KG1 (cell line): Measurements from ENCODE around the gene TTC33.

Experiments used
- DNase-seq: peaks from one replicate; lab custom pipeline; 2025; lab: John Stamatoyannopoulos, UW

The TTC33 gene

DNA sequence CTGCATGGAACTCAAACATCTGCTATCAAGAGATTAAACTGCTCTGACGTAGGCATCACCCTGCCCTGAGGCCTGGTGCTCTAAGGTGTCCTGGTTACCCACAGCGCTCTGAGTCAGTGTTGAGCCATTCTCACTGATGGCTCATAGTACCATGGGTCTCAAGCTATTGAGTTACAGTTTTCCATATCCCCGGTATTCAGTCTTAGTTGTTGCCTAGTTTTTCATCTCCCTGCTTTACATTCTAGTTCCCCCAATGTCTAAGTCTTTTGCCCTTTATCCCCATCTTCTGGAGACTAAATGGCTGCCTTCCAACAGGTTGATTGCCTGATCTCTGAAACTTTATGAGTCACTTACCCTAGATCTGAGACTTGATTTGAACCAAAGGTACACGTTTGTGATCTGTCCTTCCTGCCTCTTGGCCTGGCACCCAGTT lies 237.3 kb downstream of the TTC33 start:
- DNase-seq = no peak

- DNase-seq = no peak
Observed at GRCh38 chr5:40515476-40515875, 240.3 kb downstream of the TTC33 start.

GRCh38 chr5:40514976-40515375 lies 240.8 kb downstream of the TTC33 start:
- DNase-seq = peak; percentile 26

DNA sequence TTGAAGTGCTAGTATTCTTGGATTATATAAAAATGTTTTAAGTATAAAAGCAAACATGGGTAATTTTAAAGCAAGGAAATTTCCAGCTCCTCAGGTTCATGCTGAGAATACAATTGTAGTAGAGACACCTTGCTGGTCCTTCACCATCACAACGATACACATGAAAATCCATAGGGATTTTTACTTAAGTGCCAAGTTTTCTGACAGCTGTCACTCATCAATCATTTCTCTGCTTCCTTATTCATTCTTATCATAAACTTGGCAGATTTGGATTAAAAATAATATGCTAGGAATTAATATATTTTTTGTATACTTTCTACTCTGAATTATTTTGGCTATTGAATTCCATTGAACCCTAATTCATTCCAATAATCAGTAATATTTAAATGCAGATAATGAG lies 244.0 kb downstream of the TTC33 start:
- no peak for DNase-seq

- no peak for DNase-seq
Observed at GRCh38 chr5:40507095-40507494, 248.7 kb downstream of the TTC33 start.

DNA sequence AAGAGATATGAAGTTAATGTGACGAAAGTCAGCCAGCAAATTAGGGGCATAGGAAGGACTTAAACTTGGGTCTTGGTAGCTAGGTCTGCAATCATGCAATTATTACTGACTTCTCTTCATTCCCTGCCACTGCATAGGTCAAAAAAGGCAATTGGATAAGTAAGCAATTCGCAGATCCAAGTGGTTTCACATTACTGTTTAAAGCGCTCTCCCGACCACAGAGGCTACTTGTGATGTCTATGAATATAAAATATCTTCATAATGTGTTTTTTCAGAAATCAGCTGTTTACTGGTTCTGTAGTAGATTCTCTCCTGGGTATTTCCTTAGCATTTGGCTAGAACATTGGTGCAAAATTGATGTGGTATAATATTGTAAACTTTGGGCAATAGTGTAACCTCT lies 250.7 kb downstream of the TTC33 start:
- DNase-seq = no peak

DNA sequence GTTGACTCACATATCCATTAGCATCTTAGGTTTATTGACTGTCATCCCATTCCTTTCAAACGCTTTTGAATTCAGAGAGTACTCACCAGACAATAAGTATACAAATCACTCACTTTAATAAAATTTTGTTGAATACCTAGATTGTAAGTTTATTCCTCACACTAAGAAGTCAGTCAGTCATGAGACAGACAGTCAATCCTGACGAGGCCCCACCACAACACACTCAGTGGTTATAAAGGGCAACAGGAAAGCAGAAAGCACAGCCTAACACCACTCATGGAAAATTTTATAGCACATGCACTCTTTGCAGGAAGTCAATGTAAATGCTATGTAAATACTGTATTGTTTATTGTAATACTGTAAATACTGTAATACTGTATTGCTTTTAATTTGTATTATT lies 252.3 kb downstream of the TTC33 start:
- no peak for DNase-seq

GRCh38 chr5:40502736-40503135 lies 253.0 kb downstream of the TTC33 start:
- no peak for DNase-seq

DNA sequence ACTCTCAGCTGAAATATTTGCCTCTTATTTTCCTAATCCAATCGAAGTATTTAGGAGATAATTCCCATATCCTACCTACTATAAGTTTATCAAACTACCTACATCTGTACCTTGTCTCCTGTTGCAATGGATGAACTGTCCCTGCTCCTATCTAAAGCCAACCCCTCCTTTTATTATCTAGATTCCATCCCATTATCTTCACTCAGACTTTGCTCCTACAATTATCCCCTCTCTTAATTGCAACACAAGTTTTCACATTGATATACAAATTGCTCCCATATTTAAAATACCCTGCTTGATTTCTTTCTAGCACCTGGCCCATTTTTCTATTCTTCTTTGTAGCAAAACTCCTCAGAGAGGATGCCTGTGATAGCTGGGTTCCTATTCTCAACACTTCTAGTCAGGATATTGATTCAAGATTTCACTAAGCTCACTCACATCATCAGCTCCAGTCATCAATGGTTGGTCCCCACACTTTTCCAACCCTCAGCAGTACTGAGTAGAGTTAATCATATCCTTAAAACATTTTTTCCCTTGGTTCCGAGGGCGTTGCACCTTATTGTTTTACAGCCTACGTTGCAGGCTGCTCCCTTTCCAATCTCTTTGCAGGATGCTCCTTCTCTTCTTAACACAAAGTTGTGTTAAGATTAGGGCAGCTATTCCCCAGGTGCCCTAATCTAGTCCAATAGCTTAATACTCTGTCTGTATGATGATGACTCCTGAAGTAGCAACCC lies 253.9 kb downstream of the TTC33 start:
- no peak for DNase-seq

DNA sequence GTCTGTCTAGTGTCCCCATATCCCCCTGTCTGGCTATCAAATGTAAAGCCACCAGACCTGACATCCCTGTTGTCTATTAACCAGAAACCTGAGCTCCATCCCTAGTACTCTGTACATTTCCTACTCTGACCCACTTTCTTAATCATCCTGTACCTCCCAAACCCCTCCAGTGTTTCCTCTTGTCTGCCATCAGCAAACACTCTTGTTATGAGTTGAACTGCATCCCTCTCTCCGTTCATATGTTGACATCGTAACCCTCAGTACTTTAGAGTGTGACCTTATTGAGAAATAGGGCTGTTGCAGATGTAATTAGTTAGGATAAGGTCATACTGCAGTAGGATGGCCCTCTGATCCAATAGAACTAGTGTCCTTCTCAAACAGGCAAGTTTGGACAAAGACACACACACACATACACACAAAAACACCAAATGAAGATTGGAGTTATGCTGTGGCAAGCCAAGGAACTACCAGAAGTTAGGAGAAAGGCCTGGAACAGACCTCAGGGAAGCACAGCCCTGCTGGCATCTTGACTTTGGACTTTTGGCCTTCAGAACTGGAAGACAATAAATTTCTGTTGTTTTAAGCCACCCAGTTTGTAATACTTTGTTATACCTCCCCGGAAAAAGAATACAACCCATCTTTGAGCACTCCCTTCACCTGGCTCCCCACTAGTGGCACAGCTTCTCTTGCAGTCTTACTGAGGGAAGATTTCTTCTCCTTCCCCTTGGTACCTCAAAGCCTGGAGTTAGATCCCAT lies 256.1 kb downstream of the TTC33 start:
- DNase-seq = no peak

DNA sequence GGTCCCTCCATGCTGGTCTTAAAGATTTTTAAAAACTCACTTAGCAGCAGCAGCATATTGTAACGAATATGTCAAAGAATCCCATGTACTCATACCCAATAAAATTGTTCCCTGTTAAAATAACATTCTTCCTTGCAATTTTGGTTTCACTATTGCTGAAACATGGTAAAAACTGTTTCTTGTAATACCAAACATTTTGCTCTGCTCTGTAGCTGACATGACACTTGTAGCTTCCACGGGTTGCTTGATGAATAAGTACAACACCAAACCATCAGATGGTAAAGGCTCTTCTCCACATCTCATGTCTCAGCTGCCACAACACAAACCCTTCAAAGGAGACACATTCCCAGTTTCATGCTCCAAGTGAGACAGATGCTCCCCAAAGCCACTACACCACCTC lies 256.8 kb downstream of the TTC33 start:
- DNase-seq = no peak

DNA sequence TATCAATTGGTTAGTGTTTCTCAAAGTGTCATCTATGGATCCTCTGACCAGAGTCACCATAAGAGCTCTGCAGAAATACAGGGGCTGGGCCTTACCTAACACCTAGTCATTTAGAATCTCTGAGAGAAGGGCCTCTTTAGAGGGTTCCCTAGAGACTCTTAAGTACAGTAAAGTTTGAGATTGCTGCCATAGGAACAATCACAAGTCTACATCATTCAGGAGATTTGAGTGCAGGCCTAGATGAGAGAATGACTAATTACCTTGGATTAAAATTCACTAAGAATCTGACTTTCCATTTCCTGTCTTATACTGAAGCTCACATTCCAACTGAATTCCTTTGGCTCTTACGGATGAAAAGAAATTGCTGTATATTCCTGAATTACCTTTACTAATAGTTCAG lies 258.2 kb downstream of the TTC33 start:
- DNase-seq = no peak

- DNase-seq = no peak
Observed at GRCh38 chr5:40495237-40495635, 260.5 kb downstream of the TTC33 start.

- DNase-seq = no peak
Observed at GRCh38 chr5:40494631-40495236, 261.0 kb downstream of the TTC33 start.

GRCh38 chr5:40492056-40492455 lies 263.7 kb downstream of the TTC33 start:
- no peak for DNase-seq

DNA sequence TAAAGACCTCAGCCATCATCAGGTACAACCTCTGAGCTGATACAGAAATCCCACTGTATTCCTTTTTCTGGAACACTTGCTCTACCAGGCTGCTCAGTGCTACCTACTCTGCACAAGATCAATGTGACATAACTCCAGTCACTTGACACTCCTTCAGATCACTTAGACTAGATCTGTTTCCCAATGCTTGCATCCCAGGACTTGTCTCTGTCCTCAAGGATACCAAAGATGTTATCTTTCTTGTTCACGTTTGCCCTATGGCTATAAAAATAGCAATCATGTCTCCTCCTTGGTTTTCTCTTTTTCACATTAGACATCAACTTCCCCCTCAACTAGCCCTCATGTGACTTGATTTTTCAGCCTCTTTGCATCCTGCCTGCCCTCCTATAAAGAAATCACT lies 264.1 kb downstream of the TTC33 start:
- no peak for DNase-seq

- no peak for DNase-seq
Observed at GRCh38 chr5:40490464-40491111, 265.2 kb downstream of the TTC33 start.

DNA sequence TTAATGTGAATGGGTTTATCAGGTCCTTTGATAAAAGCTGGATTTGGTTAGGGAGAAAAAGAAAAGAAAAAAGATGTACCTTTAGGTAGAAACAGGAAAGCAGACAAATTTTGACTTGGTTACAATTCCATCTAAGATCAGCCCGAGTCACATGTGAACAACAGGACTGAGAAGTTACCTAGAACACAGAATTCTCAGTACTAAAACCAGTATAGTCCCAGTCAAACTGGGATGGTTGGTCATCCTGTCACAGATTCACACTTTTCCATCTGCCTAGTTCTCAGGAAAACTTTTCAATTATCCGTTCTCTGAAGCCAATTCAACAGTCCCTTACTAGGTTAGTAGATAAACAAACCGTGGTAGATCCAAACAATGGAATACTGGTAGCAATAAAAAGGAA lies 266.3 kb downstream of the TTC33 start:
- no peak for DNase-seq

GRCh38 chr5:40486437-40487275 lies 269.1 kb downstream of the TTC33 start:
- DNase-seq = no peak

GRCh38 chr5:40485021-40485998 lies 270.5 kb downstream of the TTC33 start:
- no peak for DNase-seq

DNA sequence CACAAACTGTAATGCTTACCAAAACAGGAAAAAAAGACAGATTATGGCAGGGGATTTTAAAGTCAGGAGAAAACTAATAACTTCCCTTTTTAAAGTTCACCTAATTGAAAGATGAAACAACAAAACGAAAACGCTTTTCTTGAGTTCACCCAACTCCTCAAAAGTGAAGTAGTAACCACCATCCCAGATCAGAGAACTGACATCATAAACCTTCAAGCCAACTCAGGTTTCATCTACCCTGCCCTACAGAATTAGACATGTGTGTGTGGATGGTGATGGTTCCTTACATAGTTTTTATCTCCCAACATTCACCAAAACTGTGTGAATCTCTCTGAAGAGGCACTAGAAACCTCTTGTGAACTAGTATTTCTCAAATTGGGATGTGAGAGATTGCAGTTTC lies 271.3 kb downstream of the TTC33 start:
- DNase-seq = no peak
